HG02678 (cell line): Measurements from ENCODE around the gene NELL2.
"Not testable (repeated sequence)": the region's sequence is repeated elsewhere in the genome, so short reads cannot be mapped to it uniquely, and the experiment has no call there.

Experiments used
- ATAC-seq: cut with Tn5 transposase; IDR thresholded peaks from one replicate; pipeline ENCODE4 v1.9.1; 2021; ENCODE audit warnings: mild to moderate bottlenecking, moderate library complexity; ENCODE audit not compliant: unreplicated experiment

NELL2 gene

DNA sequence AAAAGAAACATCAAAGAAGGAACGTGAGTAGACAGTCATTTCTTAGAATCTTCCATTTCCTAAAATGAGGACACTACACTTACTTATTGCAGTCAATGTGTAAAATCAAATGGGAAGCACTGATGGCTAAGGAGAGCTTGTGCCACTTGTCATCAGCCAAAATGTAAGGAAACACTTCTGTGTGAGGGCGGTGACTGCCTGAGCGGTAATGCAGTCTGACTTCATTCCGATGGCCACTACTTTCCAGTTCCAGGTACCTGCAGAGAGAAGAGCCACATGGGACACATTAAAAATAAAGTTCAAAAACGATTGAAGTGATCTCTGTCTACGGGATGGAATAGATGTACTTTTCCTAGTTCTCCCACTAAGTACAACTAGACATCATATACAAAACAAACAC lies 96.3 kb downstream of the NELL2 start:
- no peak for ATAC-seq

DNA sequence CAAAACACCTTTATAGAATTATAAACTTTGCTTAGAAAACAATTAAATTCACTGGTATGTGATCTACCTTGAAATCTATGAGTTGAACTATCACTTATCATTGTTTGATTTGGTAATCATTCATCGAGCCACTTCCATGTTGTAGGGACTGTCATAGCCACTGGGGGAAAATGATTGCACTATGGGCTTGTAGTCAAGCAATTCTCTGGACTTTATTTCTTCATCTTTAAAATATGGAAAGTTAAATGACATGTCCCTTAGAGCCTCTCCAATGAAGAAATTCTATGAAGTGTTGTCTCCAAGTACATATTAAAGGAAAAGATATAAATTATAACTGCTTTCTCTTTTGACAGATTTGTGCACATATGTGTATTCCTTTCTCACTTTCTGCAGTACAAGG lies 97.3 kb downstream of the NELL2 start:
- ATAC-seq, result no peak

DNA sequence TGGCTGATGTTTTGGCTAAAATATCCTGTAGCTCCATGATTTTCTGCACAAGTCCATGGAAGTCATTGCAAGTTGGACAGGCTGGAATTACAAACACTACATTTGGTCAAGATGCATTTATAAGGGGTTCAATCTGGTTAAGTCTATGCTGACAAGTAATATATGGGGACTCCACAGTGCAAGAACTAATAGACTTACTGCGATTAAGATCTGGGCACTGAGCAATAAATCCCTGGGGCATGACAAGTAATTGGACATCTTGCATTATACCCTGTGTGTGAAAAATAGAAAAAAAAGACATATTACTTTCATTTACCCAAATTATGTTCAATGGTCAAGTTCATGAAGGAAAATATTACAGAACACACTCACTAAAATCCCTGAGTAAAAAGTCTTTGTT lies 99.1 kb downstream of the NELL2 start:
- no peak for ATAC-seq

DNA sequence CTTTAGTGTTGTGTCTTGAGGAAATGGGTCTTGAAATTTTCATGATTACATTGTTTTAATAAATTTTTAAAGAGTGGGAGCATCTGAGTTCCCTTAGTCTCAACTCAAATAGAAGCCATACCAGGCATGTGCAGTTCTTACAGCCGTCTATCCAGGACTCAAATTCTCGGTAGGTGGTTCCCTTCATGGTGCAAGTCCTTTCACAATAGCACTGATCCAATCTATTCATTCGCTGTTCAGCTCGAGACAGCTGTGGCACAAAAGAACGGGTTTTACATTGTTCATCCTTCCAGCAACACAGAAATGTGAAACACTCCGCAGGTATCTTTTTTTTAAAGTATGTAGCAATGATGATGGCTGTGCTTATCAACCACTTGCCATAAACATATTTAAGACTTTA lies 100.2 kb downstream of the NELL2 start:
- ATAC-seq, result no peak

DNA sequence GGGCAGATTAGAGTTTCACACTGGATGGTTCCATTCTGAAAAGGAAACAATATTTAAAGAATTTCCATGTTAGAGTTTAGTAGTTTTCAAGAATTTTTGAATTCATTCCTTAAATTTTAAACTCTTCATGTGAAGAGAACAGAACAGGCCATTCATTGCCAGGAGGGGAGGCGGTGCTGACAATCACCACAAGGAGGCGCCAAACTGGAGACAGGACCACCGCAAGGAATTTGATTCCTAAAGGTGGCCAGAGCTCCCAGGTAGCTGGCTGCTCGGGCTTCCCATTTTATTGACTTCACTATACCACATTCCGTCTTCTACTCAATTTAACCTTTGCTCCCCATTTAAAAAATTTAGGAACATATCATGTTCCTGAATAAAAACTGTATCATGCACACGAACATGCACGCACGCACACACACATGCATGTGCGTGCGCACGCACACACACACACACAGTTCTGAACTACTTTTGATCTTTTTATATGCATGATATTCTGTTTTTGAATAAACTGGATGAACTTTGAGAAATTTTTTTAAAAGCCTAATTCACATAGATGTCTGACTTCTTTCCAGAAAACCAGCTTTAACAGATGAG lies 101.2 kb downstream of the NELL2 start:
- peak; percentile 65 for ATAC-seq

DNA sequence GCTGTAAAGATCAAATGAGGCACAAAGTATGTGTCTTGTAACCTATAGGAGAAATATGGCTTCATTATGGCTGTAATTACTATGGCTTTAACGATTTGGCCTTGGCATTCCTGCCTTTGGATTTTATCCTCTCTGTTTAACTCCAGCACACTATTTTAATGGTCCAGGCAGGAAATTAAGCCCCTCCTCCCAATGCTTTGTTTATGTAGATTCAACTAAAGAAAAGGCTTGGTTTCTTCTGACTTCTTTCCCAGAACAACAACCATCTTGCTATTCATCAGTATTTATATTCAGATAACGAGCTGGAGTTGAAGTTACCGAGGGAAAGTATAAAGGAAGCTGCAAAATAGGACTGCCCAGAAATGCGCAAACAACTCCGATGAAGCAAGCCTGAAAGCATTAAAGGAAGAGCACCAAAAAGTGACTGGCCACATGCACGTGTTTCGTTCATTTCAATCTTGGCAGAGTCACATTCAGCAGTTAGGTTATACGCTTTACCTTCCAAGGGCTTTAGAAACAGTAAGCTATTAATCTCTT lies 104.6 kb downstream of the NELL2 start:
- ATAC-seq, result no peak

DNA sequence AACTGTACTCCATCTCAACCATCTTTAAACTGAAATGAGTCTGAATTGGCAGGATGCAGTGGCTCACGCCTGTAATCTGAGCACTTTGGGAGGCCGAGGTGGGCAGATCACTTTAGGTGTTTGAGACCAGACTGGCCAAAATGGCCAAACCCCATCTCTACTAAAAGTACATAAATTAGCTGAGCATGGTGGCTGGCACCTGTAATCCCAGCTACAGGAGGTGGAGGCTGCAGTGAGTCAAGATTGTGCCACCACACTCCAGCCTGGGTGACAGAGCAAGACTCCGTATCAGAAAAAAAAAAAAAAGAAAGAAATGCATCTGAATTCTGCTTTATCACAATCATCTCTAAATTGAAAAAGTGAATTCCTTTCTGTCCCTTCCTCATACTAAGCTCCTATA lies 110.3 kb downstream of the NELL2 start:
- ATAC-seq, result no peak

DNA sequence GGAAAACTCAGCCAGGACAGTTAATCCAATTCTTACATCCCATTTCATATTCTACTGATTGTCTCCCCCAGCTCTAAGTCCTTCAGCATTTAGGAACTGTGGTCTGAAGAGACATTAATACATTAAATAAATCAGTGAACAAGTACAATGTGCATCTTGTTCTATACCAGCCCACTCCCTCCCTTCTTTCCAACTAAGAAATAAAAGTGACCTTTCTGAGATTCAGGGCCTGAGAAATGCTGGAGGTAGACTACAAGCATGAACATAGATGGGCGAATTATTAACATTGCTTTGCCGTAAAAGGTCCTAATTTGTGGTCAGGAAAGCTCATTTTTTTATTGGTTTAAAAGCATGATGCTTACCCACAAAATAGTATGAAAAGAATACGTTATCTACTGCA lies 113.1 kb downstream of the NELL2 start:
- ATAC-seq, result no peak

DNA sequence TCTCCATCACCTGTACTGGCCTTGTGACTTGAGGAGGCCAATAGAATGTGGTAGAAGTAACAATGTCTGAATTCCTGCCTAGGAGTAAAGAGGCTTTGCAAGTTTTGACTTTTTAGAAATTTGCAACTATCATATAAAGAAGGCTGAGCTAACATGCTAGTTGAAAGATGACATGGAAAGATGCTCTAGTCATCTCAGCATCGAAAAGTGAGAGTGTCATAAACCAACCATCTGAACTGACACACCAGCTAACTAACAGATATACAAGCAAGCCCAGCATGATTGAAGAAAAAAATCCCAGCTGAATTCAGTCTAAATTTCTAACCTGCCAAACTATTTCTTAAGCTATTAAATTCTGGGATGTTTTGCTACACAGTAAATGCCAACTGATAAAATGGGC lies 116.8 kb downstream of the NELL2 start:
- ATAC-seq, result no peak

DNA sequence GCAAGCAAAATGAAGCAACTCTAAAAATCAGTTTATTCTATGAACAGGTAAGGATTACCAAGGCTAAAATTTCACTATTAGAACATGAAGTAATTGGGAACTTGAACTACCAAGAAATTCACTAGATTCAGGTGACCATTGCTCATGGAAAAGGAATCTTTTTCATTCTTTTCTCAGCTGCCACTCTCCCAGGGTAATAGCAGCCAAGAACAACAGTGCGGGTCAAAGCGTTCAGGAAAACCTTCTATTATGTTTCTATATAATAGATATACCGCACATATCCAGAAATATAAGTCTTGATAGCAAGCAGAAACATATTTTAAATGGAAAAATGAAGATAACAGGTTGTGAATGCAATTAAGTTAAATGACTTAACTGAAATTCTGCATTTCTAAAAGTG lies 125.6 kb downstream of the NELL2 start:
- ATAC-seq, result no peak

DNA sequence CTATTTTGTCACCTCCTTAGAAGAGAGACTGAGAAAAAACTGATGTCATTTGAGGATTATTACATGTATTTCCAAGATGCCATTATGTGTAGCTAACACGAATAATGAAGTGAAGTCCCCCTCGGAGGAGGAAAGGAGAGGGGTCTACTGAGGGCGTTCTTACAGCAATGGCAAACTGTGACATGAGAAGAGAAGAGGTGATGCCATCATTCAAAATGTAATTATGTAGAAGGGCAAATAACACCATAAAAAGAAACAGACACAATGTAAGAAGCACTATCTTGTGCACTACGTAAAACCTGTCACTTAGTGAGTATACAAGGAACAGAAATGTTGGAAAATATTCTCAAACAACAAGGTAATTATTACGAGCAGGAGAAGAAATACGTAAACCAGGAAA lies 126.5 kb downstream of the NELL2 start:
- no peak for ATAC-seq

DNA sequence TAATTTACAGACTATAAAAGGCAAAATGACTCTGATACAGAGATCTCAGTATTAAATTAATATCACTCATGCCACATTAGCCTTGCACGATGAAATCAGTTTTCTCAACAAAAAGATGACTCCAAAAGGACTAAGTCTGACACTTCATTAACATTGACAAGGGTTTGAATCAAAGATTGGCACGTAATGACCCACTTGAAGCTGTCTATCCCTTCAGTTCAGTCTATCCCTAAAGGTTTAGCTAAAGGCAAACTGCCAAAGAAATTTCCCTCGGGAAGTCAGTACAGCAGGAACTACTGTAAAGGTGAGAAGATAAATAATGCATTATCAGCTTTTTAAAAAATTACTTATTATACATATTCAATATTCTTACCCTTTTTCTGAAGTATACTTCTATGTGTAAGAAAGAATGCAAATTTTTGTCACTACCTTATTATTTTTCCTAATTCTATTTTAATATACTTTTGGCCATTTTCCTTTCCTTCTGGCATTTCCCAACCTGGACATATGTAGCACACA lies 127.1 kb downstream of the NELL2 start:
- ATAC-seq, result no peak

DNA sequence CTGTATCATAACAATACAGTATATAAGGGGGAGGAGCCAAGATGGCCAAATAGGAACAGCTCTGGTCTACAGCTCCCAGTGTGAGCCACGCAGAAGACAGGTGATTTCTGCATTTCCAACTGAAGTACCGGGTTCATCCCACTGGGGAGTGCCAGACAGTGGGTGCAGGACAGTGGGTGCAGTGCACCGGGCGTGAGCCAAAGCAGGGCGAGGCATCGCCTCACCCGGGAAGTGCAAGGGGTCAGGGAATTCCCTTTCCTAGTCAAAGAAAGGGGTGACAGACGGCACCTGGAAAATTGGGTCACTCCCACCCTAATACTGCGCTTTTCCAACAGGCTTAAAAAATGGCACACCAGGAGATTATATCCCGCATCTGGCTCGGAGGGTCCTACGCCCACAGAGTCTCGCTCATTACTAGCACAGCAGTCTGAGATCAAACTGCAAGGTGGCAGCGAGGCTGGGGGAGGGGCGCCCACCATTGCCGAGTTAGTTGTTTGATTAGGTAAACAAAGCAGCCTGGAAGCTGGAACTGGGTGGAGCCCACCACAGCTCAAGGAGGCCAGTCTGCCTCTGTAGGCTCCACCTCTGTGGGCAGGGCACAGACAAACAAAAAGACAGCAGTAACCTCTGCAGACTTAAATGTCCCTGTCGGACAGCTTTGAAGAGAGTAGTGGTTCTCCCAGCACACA lies 134.7 kb downstream of the NELL2 start:
- ATAC-seq, result not testable (repeated sequence)

DNA sequence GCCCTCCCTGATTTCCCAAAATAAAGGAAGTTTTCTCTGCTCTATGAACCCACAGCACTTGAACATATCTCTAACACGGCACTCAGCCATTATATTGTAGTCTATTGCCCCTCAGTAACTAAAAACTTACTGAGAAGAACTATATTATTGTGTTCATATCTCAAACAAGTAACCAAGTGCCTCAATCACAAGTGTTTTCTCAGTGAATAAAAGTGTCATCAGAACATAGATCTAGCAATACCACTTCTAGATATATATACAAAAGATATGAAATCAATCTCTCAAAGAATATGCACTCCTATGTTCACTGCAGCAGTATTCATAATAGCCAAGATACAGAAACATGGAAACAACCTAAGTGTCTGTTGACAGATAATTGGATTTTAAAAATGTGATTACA lies 138.1 kb downstream of the NELL2 start:
- ATAC-seq, result no peak

DNA sequence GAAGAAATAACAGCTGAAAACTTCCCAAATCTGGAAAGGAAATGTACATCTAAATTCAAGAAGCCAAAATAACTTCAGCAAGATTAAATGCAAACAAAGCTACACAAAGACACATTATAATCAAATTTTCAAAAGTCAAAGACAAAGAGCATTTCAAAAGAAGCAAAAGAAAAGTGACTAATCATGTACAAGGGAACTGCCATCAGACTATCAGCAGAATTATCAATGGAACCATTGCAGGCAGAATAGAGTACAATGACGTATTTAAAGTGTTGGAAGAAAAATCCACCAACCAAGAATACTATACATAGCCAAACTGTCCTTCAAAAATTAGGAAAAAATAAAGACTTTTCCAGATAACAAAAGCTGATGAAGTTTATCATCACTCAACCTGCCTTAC lies 147.5 kb downstream of the NELL2 start:
- ATAC-seq, result no peak

DNA sequence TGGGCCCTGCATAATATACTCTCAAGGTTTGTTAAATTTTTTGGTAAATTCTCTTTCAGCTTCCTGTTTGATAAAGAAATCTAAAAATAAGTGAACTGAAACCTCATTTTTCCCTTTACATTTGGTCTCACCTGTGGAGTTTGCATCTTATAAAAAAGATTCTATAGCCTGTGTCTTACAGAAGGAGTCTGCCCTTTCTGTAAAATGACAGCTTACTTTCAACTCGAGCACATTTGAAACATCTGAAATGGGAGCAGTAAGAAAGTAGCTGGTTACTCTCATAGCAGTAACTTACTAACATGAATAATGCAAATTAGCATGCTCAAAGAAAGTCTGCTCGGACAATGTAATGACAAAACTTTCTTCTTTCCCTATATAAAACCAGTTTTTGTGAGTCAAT lies 155.8 kb downstream of the NELL2 start:
- ATAC-seq, result no peak

DNA sequence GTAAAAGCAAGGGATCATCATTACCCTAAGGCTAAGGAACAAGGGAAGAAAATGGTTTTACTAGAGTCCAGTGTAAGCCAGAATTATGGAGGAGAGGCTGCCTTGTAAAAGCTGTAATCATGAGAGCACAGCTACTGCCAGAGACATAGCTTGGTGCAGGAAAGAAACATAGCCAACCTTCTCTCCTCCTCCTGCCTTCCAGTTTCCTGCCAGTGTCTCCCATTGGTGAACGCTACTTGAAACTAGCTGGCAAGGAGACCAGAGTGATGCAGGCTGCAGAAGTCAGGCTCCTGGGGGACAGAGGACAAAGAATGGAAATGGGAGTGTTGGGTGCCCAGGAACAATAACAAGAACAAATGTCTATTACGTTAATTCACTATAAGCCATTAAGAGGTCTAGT lies 158.5 kb downstream of the NELL2 start:
- no peak for ATAC-seq

DNA sequence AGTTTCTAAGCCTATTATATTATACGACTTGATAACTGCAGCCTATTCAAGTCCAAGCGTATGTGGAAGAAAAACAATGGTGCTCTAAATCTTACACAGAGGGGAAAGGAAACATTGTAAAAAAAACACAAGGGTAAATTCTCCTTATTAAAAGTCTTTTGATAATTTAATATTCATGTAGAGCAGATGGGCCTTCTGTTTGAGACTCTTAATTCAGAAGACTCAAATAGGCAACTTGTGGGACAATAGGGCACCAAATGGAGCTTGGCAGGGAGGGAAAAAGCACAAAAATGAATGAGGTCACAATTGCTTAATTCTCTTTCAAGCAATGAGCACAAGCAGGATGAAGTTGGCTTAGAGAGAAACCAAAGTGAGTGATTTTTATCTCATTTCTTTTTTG lies 159.4 kb downstream of the NELL2 start:
- no peak for ATAC-seq

DNA sequence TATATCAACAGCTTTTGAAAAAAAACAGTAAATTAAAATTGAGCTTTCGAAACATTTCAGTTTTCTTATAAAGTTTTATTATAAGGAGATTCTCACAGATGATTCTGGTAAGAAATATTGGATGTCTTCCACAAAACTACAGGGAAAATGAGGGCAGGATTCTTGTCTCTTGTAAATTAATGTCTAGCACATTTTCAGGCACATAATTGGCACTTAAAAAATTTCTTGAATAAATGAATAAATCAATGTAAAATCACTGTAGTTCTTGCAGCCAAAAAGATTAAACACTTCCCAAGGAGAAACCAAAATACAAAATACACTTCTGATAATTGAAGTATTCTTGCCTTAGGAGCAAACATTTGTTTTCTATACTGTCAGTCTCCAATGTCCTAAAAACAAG lies 164.4 kb downstream of the NELL2 start:
- no peak for ATAC-seq

DNA sequence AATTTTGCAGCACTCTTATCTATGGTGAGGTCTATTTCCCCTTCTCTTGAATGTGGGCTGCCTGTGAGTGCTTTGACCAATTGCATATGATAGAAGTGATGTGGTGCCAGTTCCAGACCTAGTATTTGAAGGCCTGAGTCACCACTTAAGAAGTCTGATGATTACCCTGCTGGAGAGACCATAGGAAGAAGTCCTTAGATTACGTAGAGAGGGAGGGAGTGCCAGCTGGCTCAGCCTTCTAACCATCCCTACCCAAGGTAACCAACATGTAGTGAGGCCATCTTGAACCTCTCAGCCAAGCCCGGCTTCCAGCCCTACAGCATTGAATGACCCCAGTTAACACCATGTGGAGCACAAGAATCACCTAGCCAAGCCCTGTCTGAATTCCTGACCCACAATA lies 166.9 kb downstream of the NELL2 start:
- ATAC-seq, result no peak

DNA sequence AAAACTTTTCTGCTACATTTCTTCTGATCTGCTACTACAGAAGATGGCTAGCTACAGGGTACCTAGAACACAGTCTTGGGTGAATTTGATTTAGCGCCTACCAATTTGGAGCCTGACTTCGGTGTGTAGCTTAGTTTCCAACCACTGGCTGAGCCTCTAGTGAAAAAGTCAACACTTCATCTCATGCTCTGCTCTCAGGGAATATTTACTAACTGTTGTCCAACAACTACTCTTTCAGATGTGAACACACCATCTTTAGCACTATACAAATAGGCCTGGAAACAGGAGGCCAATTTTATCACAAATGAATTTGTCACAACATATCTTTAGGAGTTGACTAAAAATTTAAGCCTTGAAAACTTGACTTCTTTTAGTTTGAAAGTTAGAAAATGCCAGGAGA lies 167.9 kb downstream of the NELL2 start:
- no peak for ATAC-seq

DNA sequence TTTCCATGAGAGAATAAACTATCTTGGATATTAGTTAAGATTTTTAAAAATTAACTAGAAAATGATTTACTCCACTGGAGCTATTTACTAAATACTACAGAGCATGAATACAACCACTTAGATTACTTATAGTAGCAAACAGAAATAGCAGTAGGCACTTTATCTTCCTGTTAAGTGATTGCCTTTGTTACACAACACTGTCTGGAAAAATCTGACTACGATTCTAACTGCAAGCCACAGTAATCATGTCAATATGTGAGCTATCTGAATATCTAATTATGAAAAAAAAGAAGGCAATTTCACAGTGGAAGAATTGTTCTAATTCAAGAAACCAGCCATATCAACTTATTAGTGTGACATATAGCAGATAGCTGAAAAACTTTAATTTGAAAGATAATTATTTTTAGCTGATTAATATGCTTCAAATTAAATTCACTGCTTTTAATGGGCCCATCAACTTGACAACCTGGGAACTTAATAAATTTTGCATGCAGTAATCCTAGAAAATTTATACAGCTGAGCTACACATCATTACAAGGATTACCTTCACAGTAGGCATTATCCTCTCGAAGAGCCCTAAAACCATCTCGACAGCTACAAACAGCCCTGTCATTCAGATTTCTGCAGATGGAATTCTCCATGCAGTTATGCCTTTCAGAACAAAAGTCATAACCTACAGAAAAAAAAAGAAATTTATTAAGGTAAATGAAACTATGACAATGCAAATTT lies 172.8 kb downstream of the NELL2 start:
- ATAC-seq, result no peak
